Measurements from ENCODE around the gene BCAS3.

GRCh38 chr17:61294777-61295176, 617.1 kb downstream of the BCAS3 start:
- TF ChIP-seq EP300 (IDR thresholded peaks at IDR 0.05) (no peak), CTCF (IDR thresholded peaks at IDR 0.05) (no peak), POLR2AphosphoS5 (IDR thresholded peaks at IDR 0.05) (no peak)
